Measurements from ENCODE around the gene ZNF205. TPM values are rescaled to one million over a fixed set of nuclear protein-coding genes. Genes with fewer than 3 reads are reported as not detected.
A peak's percentile ranks its signal among the peaks of the same experiment; 100 is the strongest.

Gene ZNF205
- total RNA-seq, 1 donor from 2014 or later: 12.9 TPM

GRCh38 chr16:3091551-3091950, 20.8 kb upstream of the ZNF205 start:
- peaks cover 9% of the 10 kb centered on the region for H3K4me1 Mint-ChIP-seq (ENCODE audit: low read depth)
- peaks cover 10% of the 10 kb centered on the region for H3K27me3 Mint-ChIP-seq (ENCODE audit: low read depth)
- TF ChIP-seq CTCF (IDR thresholded peaks at IDR 0.05): no peak
- H3K9me3 Mint-ChIP-seq (ENCODE audit: low read depth): no peaks in the 10 kb centered on the region
- H3K27ac Mint-ChIP-seq (ENCODE audit: unreplicated experiment): no peak overlapping the region
- H3K4me3 Mint-ChIP-seq (ENCODE audit: unreplicated experiment): no peak overlapping the region
- DNase-seq (ENCODE audit: low spot score): no peak
- H3K36me3 Mint-ChIP-seq (ENCODE audit: low read depth): no peaks in the 10 kb centered on the region

DNA sequence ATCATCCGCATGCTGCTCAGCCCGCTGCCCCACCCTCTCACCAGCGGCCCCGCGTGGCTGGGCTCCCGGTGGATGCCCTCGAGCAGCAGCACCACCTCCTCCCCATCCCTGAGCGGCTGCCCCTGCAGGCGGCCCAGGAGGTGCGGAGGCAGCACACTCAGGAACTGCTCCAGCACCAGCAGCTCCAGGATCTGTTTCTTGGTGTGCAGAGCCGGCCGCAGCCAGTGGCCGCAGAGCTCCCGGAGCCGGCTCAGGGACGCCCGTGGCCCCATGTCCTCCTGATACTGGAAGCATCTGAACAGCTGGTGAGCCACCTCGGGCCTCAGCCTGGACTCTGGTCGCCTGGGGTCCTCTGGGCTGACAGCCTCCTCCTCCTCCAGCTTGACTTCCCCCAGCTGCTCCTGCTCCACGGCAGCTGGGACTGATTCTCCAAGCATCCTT, 19.9 kb upstream of the ZNF205 start:
- no peaks in the 10 kb centered on the region for H3K9me3 Mint-ChIP-seq (ENCODE audit: low read depth)
- no peak overlapping the region for H3K27ac Mint-ChIP-seq (ENCODE audit: unreplicated experiment)

GRCh38 chr16:3094289-3095027, 17.9 kb upstream of the ZNF205 start:
- H3K27me3 Mint-ChIP-seq (ENCODE audit: low read depth): peaks cover 12% of the 10 kb centered on the region
- H3K27ac Mint-ChIP-seq (ENCODE audit: unreplicated experiment): no peak overlapping the region
- DNase-seq (ENCODE audit: low spot score): no peak
- H3K4me3 Mint-ChIP-seq (ENCODE audit: unreplicated experiment): no peak overlapping the region
- peak; percentile 68 for TF ChIP-seq CTCF (IDR thresholded peaks at IDR 0.05)
- no peaks in the 10 kb centered on the region for H3K9me3 Mint-ChIP-seq (ENCODE audit: low read depth)
- H3K36me3 Mint-ChIP-seq (ENCODE audit: low read depth): no peaks in the 10 kb centered on the region
- no peaks in the 10 kb centered on the region for H3K4me1 Mint-ChIP-seq (ENCODE audit: low read depth)

More for the DNA sequence above, 19.9 kb upstream of the ZNF205 start:
- DNase-seq (ENCODE audit: low spot score): no peak
- no peaks in the 10 kb centered on the region for H3K36me3 Mint-ChIP-seq (ENCODE audit: low read depth)
- TF ChIP-seq CTCF (IDR thresholded peaks at IDR 0.05): no peak
- peaks cover 8% of the 10 kb centered on the region for H3K27me3 Mint-ChIP-seq (ENCODE audit: low read depth)
- peaks cover 7% of the 10 kb centered on the region for H3K4me1 Mint-ChIP-seq (ENCODE audit: low read depth)
- no peak overlapping the region for H3K4me3 Mint-ChIP-seq (ENCODE audit: unreplicated experiment)

DNA sequence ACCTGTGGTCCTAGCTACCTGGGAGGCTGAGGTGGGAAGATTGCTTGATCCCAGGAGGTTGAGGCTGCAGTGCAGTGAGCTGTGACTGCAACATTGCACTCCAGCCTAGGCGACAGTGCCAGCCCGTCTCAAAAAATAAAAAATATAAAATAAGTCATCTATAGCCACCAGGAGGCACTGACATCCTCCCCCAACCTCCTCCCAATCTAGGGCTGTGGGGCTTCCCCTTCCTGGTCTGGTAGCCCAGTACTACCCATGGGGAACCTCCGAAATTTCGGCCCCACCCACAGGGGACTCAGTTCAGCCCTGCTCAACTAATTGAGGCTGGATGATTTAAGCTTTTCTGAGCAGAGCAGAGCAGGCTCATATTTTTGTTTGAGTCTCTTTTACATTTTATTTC, 16.5 kb upstream of the ZNF205 start:
- H3K27ac Mint-ChIP-seq (ENCODE audit: unreplicated experiment): no peak overlapping the region
- H3K4me1 Mint-ChIP-seq (ENCODE audit: low read depth): peaks cover 6% of the 10 kb centered on the region
- TF ChIP-seq CTCF (IDR thresholded peaks at IDR 0.05): peak; percentile 64
- H3K36me3 Mint-ChIP-seq (ENCODE audit: low read depth): no peaks in the 10 kb centered on the region
- no peak for DNase-seq (ENCODE audit: low spot score)
- H3K27me3 Mint-ChIP-seq (ENCODE audit: low read depth): peaks cover 12% of the 10 kb centered on the region
- no peaks in the 10 kb centered on the region for H3K9me3 Mint-ChIP-seq (ENCODE audit: low read depth)
- no peak overlapping the region for H3K4me3 Mint-ChIP-seq (ENCODE audit: unreplicated experiment)

- Mint-ChIP-seq H3K4me3 (ENCODE audit: unreplicated experiment) (no peak overlapping the region), H3K27ac (ENCODE audit: unreplicated experiment) (no peak overlapping the region), H3K9me3 (ENCODE audit: low read depth) (no peaks in the 10 kb centered on the region), H3K36me3 (ENCODE audit: low read depth) (no peaks in the 10 kb centered on the region), H3K4me1 (ENCODE audit: low read depth) (peaks cover 6% of the 10 kb centered on the region), H3K27me3 (ENCODE audit: low read depth) (peaks cover 12% of the 10 kb centered on the region)
- no peak for TF ChIP-seq CTCF (IDR thresholded peaks at IDR 0.05)
- no peak for DNase-seq (ENCODE audit: low spot score)
Measured at GRCh38 chr16:3096362-3096761, 16.0 kb upstream of the ZNF205 start.
